GM21529 (cell line): ENCODE results near the gene RAP1B.

Experiments used
- ATAC-seq: cut with Tn5 transposase; IDR thresholded peaks from one replicate; pipeline ENCODE4 v1.9.1; 2021; ENCODE audit not compliant: unreplicated experiment

The RAP1B gene

DNA sequence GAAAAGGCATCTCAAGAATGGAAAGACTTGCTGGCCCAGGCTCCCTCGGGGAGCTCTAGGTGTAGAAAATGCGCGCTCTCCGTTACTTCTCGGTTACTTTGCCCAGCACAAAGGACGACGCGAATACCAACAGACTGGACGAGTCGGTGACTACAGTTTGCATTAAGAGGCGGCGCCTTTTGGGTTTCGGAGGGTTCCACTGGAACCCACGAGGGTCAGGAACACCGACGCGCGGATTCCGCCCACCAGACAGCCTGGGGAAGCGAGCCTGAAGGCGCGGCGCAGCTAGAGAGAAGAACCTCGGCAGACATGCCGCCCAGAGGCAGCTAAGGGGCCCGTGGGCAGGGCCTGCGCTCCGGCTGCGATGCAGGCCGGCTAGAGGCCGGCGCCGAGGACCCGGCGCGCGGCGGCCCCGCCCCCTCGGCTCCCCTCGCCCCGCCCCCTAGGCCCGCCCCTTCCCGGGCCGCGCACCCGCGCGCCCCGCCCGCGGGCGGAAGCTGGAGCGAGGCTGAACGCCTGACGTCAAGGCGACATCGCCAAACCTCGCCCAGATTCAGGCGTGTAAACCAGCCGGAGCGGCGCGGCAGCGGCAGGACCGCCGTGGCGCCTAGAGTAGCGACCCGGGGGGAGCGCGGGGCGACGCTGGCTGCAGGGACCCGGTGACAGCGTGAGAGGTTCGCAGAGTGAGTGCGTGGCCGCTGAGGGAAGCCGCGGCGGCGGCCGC lies at the start of gene RAP1B:
TSS of gene RAP1B (plus strand) at position 530 of the 724 bp plus-strand sequence. CDS start 37,826 bp downstream, outside the sequence.
- peak; percentile 77 for ATAC-seq

DNA sequence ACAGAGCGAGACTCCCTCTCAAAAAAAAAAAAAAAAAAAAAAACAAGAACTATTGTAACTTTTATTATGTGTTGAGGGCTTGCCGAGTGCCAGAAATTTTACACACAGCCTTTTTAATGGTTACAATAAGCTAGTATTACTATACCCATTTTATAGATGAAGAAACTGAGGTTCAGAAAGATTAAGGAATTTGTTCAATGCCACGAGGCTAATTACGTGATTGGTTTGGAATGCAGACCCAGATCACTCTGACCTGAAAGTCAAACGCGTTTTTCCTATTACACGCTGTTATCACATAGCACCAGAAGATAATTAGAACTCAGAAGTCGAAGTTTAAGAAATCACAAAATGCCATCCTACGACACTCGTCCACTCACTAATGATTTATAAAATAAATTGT lies 48.9 kb upstream of the RAP1B start:
- ATAC-seq: no peak

DNA sequence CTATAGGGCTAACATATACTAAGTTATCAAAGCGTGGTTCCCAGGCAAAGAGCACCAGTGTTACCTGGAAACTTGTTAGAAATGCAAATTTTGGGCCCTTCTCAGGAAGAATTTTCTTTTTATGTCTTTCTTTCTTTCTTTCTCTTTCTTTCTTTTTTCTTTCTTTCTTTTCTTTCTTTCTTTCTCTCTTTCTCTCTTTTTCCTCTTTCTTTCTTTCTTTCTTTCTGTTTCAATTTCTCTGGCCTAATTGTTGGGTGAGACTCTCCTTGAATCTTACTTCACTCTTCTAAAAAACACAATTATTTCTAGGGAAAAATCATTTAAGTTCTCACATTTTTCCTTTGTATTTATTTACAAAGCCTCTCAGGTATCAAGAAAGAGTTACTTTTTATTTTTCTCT lies 46.5 kb upstream of the RAP1B start:
- ATAC-seq: no peak

GRCh38 chr12:68565391-68565903 lies 45.3 kb upstream of the RAP1B start:
- no peak for ATAC-seq

DNA sequence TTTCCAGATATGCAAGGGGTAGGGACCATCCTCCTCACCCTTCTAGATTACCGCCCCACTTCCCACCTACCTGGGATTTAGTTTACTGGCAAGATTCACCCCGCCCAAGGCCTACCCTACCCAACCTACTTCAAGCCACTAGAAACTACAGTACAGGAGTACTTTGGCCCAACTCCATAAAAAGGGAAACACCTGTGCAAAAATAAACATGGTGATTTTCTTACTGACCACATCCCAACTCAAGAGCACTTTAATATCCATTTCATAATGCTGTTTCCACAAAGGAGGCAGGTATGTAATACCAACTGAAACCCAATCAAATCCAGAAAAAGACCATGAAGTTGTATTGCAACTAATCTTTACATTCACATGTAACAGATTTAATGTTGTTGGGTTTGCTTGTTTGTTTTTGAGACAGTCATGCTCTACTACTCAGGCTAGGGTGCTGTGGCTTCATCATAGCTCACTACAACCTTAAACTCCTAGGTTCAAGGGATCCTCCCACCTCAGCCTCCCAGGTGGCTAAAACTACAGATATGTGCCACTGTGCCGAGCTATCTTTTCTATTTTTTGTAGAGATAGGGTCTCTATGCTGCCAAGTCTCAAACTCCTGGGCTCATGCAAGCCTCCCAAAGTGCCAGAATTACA lies 41.7 kb upstream of the RAP1B start:
- no peak for ATAC-seq

- ATAC-seq: no peak
Observed at GRCh38 chr12:68572661-68573060, 38.0 kb upstream of the RAP1B start.

GRCh38 chr12:68573406-68573805 lies 37.3 kb upstream of the RAP1B start:
- ATAC-seq: no peak

GRCh38 chr12:68577949-68578348 lies 32.8 kb upstream of the RAP1B start:
- no peak for ATAC-seq

GRCh38 chr12:68578765-68579164 lies 31.9 kb upstream of the RAP1B start:
- no peak for ATAC-seq

- ATAC-seq: no peak
Observed at GRCh38 chr12:68579254-68579653, 31.4 kb upstream of the RAP1B start.

GRCh38 chr12:68580911-68581310 lies 29.8 kb upstream of the RAP1B start:
- ATAC-seq: no peak

GRCh38 chr12:68581926-68582325 lies 28.8 kb upstream of the RAP1B start:
- ATAC-seq: no peak

- no peak for ATAC-seq
Observed at GRCh38 chr12:68585966-68586365, 24.7 kb upstream of the RAP1B start.

GRCh38 chr12:68587448-68587873 lies 23.2 kb upstream of the RAP1B start:
- peak; percentile 62 for ATAC-seq

DNA sequence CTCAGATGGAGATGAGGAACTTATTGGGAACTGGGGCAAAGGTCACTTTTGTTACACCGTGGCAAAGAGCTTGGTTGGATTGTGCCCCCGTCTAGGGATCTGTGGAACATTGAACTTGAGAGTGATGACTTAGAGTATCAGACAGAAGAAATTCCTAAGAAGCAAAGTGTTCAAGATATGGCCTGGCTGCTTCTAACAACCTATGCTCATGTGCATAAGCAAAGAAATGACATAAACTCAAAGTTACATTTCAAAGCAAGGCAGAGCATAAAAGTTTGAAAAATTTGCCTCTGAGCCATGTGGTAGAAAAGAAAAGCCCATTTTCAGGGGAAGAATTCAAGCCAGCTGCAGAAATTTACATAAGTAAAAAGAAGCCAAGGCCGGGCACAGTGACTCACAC lies 21.5 kb upstream of the RAP1B start:
- ATAC-seq: no peak

DNA sequence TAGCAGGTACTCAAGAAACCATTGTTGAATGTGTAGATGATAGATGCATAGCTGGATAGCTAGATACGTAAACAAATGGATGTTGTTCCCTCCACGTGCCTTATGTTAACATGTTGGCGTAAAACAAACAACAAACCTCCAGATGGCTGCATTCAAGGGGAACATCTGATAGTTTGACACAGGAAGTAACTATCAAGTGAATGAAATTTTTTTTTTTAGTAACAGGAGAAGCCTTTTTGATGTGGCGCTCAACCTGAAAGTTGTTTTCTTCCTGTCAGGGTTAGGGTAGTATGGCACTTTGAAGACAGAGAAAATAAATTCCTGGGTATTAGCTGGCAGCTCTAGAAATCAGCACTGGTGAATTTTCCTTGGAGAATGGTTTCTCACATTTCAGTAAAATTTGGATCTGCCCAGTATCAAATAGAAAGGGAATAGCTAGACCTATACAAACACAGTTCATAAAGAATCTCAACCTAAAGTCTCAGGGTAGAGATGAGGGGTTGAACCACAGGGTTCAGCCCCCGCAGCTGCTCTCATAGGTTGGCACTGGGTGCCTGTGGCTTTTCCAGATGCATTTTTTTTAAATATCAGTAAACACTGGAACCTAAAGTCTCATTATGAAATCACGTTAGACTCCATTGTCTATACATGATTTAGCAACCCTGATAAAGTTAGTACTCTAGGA lies 18.8 kb upstream of the RAP1B start:
- ATAC-seq: peak; percentile 50

GRCh38 chr12:68595241-68595640 lies 15.5 kb upstream of the RAP1B start:
- ATAC-seq: no peak

DNA sequence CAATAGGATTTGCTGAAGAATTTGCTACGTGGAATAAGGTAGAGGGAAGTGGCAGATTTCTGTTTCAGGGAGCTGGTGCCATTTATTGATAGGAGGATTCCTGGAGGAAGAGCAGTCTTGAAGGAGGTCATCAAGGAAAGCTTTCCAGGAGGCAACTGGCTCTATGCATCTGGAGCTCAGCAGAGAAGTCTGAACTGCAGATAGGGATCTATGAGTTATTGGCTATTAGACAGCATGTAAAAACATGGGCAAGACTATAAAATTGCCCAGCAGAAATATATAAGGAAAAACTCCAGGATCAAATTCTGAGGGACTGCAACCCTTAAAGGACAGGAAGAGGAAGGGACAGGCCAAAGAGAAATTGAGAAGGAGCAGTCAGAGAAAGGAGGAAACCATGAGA lies 8.9 kb upstream of the RAP1B start:
- no peak for ATAC-seq

DNA sequence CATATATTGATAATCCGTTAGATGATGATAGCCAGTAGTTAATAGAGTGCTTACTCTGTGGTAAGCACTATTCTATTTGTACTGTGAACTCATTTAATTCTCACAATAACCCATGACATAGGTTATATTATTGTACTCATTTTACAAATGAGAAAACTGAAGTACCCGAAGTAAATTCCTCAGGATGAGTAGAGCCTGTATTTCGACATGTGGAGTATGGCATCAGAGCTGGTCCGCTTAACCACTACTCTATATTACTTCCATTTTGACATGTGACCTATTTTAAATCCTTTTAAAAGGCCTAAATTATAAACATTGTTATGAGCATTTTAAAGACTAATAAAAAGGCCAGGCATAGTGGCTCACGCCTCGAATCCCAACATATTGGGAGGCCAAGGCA lies 8.0 kb upstream of the RAP1B start:
- no peak for ATAC-seq

- ATAC-seq: no peak
Observed at GRCh38 chr12:68608191-68608590, 2.5 kb upstream of the RAP1B start.

GRCh38 chr12:68609998-68610369 lies 715 bp upstream of the RAP1B start:
- ATAC-seq: no peak
